SK-N-SH (cell line): Measurements from ENCODE around the gene APLP2. TPM values are rescaled to one million over a fixed set of nuclear protein-coding genes. Genes with fewer than 3 reads are reported as not detected.
A peak's percentile ranks its signal among the peaks of the same experiment; 100 is the strongest.

ENCODE experiments used
- CTCF ChIA-PET: fragments of 300-600, 350-600 bp; formaldehyde crosslinking; extraction: SDS; loops from one replicate; lab custom pipeline; 2021; lab: Yijun Ruan, JAX
- POLR2A ChIA-PET: fragments of 350-600 bp; sonication (Branson Sonifier 250); formaldehyde crosslinking; extraction: SDS; loops from one replicate; lab custom pipeline; 2020; ENCODE audit warnings: antibody characterized with exemption, inconsistent platforms; lab: Yijun Ruan, JAX
- DNase-seq: peaks from one replicate; pipeline ENCODE4 v3.0.0; 2012
- H2AFZ ChIP-seq: fragments of 200-600 bp; sonication (generic); 2 replicates; pipeline ENCODE4 v1.8.1; 2016; ENCODE audit warnings: antibody characterized with exemption, mild to moderate bottlenecking, low read depth
- H3F3A ChIP-seq: fragments of 200-600 bp; sonication (generic); replicated peaks from 2 replicates; pipeline ENCODE3; 2016; ENCODE audit warnings: antibody characterized with exemption, mild to moderate bottlenecking; ENCODE audit not compliant: insufficient read depth
- H3K27ac ChIP-seq, 2 experiments: fragments of 200-500 bp in 1 of 2; fragments of 200-600 bp in 1 of 2; sonication (Bioruptor generic) in 1 of 2; sonication (generic), shearing (Covaris generic) in 1 of 2; 2 replicates each; pipeline versions ENCODE4 v1.5.1 to v1.6.1; 2014 to 2016; ENCODE audit warnings: low read depth in 2 of 2, inconsistent platforms in 1 of 2, low read length in 1 of 2, mild to moderate bottlenecking in 1 of 2, mixed read lengths in 1 of 2
- H3K27me3 ChIP-seq: fragments of 200-600 bp; sonication (generic), shearing (Covaris generic); 2 replicates; pipeline ENCODE4 v1.6.1; 2016; ENCODE audit warnings: mixed run types; ENCODE audit not compliant: insufficient read depth
- H3K36me3 ChIP-seq, 2 experiments: fragments of 200-500 bp in 1 of 2; fragments of 200-600 bp in 1 of 2; sonication (Bioruptor generic) in 1 of 2; sonication (generic) in 1 of 2; replicated peaks in 1 of 2; 2 replicates each; pipeline versions ENCODE3 to v1.5.1; 2014 to 2016; ENCODE audit warnings: low read length in 1 of 2, mild to moderate bottlenecking in 1 of 2; ENCODE audit not compliant: insufficient read depth in 2 of 2, control insufficient read depth in 1 of 2
- H3K4me1 ChIP-seq, 2 experiments: fragments of 200-500 bp in 1 of 2; fragments of 200-600 bp in 1 of 2; sonication (Bioruptor generic) in 1 of 2; sonication (generic), shearing (Covaris generic) in 1 of 2; 2 replicates each; pipeline versions ENCODE4 v1.5.1 to v1.6.1; 2014 to 2016; ENCODE audit warnings: low read depth in 1 of 2, low read length in 1 of 2, mixed run types in 1 of 2; ENCODE audit not compliant: insufficient read depth in 2 of 2, control insufficient read depth in 1 of 2
- H3K4me2 ChIP-seq: fragments of 200-600 bp; sonication (generic), shearing (Covaris generic); 2 replicates; pipeline ENCODE4 v1.6.1; 2017; ENCODE audit warnings: mixed run types
- H3K4me3 ChIP-seq, 2 experiments: fragments of 200-500 bp in 1 of 2; fragments of 200-600 bp in 1 of 2; sonication (Bioruptor generic) in 1 of 2; sonication (generic), shearing (Covaris generic) in 1 of 2; 2 replicates each; pipeline versions ENCODE4 v1.5.1 to v1.8.1; 2014 to 2016; ENCODE audit warnings: low read depth in 2 of 2, inconsistent platforms in 1 of 2, low read length in 1 of 2, mild to moderate bottlenecking in 1 of 2, mixed read lengths in 1 of 2, moderate library complexity in 1 of 2
- H3K79me2 ChIP-seq: fragments of 200-600 bp; sonication (generic); 2 replicates; pipeline ENCODE4 v1.8.1; 2017; ENCODE audit warnings: mild to moderate bottlenecking; ENCODE audit not compliant: insufficient read depth
- H3K9ac ChIP-seq: fragments of 200-600 bp; sonication (generic); 2 replicates; pipeline ENCODE4 v1.6.1; 2017; ENCODE audit warnings: mixed run types
- H3K9me2 ChIP-seq: fragments of 200-600 bp; sonication (generic); 2 replicates; pipeline ENCODE4 v1.6.1; 2017; ENCODE audit warnings: mixed run types
- H3K9me3 ChIP-seq: fragments of 200-600 bp; sonication (generic); 2 replicates; pipeline ENCODE4 v1.6.1; 2017; ENCODE audit warnings: mixed run types, mild to moderate bottlenecking, moderate library complexity
- H4K20me1 ChIP-seq: fragments of 200-600 bp; sonication (generic); 2 replicates; pipeline ENCODE4 v1.6.1; 2017; ENCODE audit warnings: mild to moderate bottlenecking, mixed run types; ENCODE audit not compliant: insufficient read depth
- EP300 ChIP-seq, 2 experiments: IDR thresholded peaks; 2 replicates each; pipeline versions ENCODE4 v1.4.0 to v1.6.1; 2012; ENCODE audit warnings: borderline replicate concordance in 1 of 2, low read depth in 1 of 2, low read length in 1 of 2
- EZH2phosphoT487 ChIP-seq: fragments of 200-600 bp; sonication (generic); IDR thresholded peaks from 2 replicates; pipeline ENCODE4 v1.6.1; 2017; ENCODE audit warnings: low read depth, mixed run types, mild to moderate bottlenecking, antibody characterized with exemption, moderate library complexity, borderline replicate concordance
- FOSL2 ChIP-seq: IDR thresholded peaks from 2 replicates; pipeline ENCODE4 v1.4.0; 2012; ENCODE audit warnings: low read depth, mild to moderate bottlenecking, moderate library complexity, borderline replicate concordance
- GABPA ChIP-seq: IDR thresholded peaks from 2 replicates; pipeline ENCODE4 v1.4.0; 2012; ENCODE audit warnings: low read depth, mild to moderate bottlenecking
- GATA2 ChIP-seq: sonication (generic); formaldehyde crosslinking; IDR thresholded peaks from 2 replicates; pipeline ENCODE4 v1.5.0; 2020; ENCODE audit warnings: mild to moderate bottlenecking, missing genetic modification reagents
- NFIC ChIP-seq: IDR thresholded peaks from 2 replicates; pipeline ENCODE4 v1.4.0; 2012; ENCODE audit warnings: borderline replicate concordance
- RFX5 ChIP-seq: IDR thresholded peaks from 2 replicates; pipeline ENCODE4 v1.6.1; 2012; ENCODE audit warnings: mild to moderate bottlenecking, improper control_type of control experiment, low read length
- RXRA ChIP-seq: IDR thresholded peaks from 2 replicates; pipeline ENCODE4 v1.4.0; 2012; ENCODE audit warnings: low read depth, mild to moderate bottlenecking, borderline replicate concordance
- SMC3 ChIP-seq: IDR thresholded peaks from 2 replicates; pipeline ENCODE4 v1.6.1; 2012; ENCODE audit warnings: low read depth, low read length, improper control_type of control experiment
- TAF1 ChIP-seq: IDR thresholded peaks from 2 replicates; pipeline ENCODE4 v1.6.1; 2012; ENCODE audit warnings: low read depth, mild to moderate bottlenecking, low read length, moderate library complexity, borderline replicate concordance
- TCF12 ChIP-seq: IDR thresholded peaks from 2 replicates; pipeline ENCODE4 v1.4.0; 2012
- WGBS: methylation state at CpG from one replicate; pipeline ENCODE4 v1.1.6; 2017; ENCODE audit warnings: low lambda C conversion rate; 5-methylcytosine and 5-hydroxymethylcytosine counted together
- polyA plus RNA-seq, 3 experiments: library from polyadenylated mRNA; depleted of rRNA; stranded (reverse); fragments of >200 nt; gene quantifications; 2 replicates each; pipeline ENCODE4 v1.2.3, GENCODE V29; 2012
- TF ChIP-seq, protein P1 (sequence below): IDR thresholded peaks from 2 replicates; pipeline ENCODE4 v1.4.0; 2012; ENCODE audit warnings: low read depth, borderline replicate concordance
- TF ChIP-seq, protein P2 (sequence below): fragments of 200-600 bp; sonication (generic); IDR thresholded peaks from 2 replicates; pipeline ENCODE4 v1.6.1; 2017; ENCODE audit warnings: antibody characterized with exemption, mild to moderate bottlenecking, moderate library complexity

The APLP2 gene
- polyA plus RNA-seq, 1 of the 3 experiments (the other 2 are of a cell fraction) = 424 TPM

DNA sequence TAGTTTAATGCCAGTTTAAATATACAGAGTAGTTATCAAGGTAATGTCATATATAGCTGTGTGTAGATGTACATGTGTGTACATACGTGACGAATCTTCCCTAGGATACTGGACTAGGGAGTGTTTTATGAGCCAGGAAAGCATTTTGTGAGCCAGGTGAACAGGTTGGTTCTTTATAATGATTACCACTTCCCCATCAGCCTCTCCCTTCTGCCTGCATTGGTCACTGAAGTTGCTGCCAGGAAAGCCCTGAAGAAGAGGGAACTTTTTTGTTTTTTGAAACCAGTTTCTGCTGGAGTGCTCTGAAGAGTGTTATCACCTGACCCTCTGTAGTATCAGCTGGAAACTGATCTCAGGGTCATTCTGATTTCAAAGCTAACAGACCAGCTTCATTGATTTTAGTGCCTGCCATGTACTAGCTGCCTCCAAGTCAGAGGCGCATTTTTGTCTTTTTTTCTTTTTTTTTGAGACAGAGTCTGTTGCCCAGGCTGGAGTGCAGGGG lies 75.7 kb downstream of the APLP2 start:
- POLR2A ChIA-PET = no interaction called here

DNA sequence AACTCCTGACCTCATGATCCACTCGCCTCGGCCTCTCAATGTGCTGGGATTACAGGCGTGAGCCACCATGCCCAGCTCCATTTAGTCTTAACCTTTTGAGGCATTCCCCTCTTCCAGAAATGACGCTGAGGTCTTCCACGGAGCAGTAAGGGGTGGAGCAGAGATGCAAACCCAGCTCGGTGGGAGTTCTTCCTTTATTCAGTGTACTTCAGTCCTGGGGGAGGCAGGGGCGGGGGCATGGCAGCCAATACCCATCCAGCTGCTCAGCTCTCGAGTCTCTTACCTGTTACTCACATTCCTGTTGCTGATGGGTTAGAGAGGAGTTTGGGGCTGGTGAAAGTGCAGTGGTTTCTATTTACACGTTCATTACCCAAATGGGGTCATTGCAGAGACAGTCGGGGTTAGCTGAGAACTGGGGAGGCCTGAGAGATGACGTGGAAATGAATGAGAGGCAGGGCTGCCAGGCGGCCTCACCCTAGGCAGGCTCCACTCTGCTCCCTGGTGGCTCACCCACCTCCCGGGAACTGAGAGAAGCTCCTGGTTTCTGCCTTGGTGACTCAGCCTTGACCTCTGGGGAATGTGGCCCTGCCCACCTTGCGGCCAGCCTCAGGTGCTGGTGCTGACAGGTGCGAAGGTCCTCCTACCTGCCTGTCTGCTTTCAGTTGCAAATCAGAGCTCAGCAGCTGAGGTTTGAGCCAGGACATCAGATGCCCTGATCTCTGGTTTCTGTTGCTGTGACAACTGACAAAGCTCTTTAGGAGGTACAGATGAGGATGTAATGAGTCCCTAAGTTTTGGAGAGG lies 76.5 kb downstream of the APLP2 start:
- no peaks in the 10 kb centered on the region for H4K20me1 ChIP-seq

More for the DNA sequence above, 75.7 kb downstream of the APLP2 start:
- Histone ChIP-seq H4K20me1 (no peaks in the 10 kb centered on the region), H3K27me3 (no peaks in the 10 kb centered on the region), H3K27ac (no peak overlapping the region), H3K9me2 (no peaks in the 10 kb centered on the region), H3K4me1 (no peaks in the 10 kb centered on the region), H3K4me2 (no peak overlapping the region), H3K4me3 (no peak overlapping the region), H3K79me2 (no peaks in the 10 kb centered on the region), H3K9me3 (no peaks in the 10 kb centered on the region), H3K9ac (no peak overlapping the region), H3K36me3 (peaks cover 40 to 48% of the 10 kb centered on the region in 2 experiments), H2AFZ (no peak overlapping the region), H3F3A (no peaks in the 10 kb centered on the region)
- DNase-seq = no peak
- 98% methylated on average over 3 of the region's 3 CpGs for WGBS
- CTCF ChIA-PET = interaction anchor here (0.9 to 2.6 kb wide), 9 partner anchors 8 to 222 kb away, joined by 3 to 8 read pairs (median 3); no protein-coding TSS in a partner anchor
- TF ChIP-seq EP300 (IDR thresholded peaks at IDR 0.05; ENCODE audit: borderline replicate concordance in 1 of 2, low read depth in 1 of 2, low read length in 1 of 2) = no peak
- no peak for TF ChIP-seq RXRA

DNA sequence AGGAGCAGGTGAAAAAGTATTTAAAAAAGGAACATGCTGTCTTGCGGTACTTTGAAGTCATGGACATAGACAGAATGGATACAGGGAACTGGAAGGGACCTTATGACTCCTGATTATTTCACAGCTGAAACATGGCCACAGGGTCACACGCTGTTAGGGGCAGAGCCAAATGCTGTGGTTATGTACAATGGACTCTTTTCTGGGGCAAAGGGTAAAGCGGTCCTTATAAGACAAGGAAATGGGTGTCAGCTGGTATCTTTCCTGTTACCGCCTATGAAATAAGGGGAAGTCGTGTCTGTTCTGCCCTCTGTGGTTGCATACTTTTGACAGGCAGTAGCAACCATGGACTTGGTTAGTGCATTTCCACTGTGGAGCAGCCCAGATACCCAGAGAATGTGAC lies 77.1 kb downstream of the APLP2 start:
- no peak overlapping the region for H3K4me3 ChIP-seq
- ChIA-PET CTCF (interaction anchor here (0.6 to 2.6 kb wide), 6 partner anchors 9 to 265 kb away, joined by 3 to 12 read pairs (median 4); no protein-coding TSS in a partner anchor), POLR2A (no interaction called here)
- H3K4me1 ChIP-seq = no peaks in the 10 kb centered on the region
- no peak overlapping the region for H3K4me2 ChIP-seq
- no peak overlapping the region for H3K27ac ChIP-seq
- H3K9me2 ChIP-seq = no peaks in the 10 kb centered on the region
- H3K79me2 ChIP-seq = no peaks in the 10 kb centered on the region
- H3F3A ChIP-seq = peaks cover 4% of the 10 kb centered on the region
- H3K9me3 ChIP-seq = no peaks in the 10 kb centered on the region
- H3K27me3 ChIP-seq = no peaks in the 10 kb centered on the region
- no peak overlapping the region for H3K9ac ChIP-seq
- no peaks in the 10 kb centered on the region for H4K20me1 ChIP-seq
- 97% methylated on average over 4 of the region's 5 CpGs for WGBS
- no peak for DNase-seq
- H2AFZ ChIP-seq = no peak overlapping the region
- peaks cover 31 to 37% of the 10 kb centered on the region in 2 experiments for H3K36me3 ChIP-seq
- TF ChIP-seq, protein P1, sequence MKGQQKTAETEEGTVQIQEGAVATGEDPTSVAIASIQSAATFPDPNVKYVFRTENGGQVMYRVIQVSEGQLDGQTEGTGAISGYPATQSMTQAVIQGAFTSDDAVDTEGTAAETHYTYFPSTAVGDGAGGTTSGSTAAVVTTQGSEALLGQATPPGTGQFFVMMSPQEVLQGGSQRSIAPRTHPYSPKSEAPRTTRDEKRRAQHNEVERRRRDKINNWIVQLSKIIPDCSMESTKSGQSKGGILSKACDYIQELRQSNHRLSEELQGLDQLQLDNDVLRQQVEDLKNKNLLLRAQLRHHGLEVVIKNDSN = no peak
- TF ChIP-seq, protein P2, sequence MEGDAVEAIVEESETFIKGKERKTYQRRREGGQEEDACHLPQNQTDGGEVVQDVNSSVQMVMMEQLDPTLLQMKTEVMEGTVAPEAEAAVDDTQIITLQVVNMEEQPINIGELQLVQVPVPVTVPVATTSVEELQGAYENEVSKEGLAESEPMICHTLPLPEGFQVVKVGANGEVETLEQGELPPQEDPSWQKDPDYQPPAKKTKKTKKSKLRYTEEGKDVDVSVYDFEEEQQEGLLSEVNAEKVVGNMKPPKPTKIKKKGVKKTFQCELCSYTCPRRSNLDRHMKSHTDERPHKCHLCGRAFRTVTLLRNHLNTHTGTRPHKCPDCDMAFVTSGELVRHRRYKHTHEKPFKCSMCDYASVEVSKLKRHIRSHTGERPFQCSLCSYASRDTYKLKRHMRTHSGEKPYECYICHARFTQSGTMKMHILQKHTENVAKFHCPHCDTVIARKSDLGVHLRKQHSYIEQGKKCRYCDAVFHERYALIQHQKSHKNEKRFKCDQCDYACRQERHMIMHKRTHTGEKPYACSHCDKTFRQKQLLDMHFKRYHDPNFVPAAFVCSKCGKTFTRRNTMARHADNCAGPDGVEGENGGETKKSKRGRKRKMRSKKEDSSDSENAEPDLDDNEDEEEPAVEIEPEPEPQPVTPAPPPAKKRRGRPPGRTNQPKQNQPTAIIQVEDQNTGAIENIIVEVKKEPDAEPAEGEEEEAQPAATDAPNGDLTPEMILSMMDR = no peak
- TF ChIP-seq GATA2 (CRISPR knock-in tag) = no peak
- TF ChIP-seq EP300 (IDR thresholded peaks at IDR 0.05; ENCODE audit: borderline replicate concordance in 1 of 2, low read depth in 1 of 2, low read length in 1 of 2) = no peak
- no peak for TF ChIP-seq TAF1
- no peak for TF ChIP-seq RFX5
- TF ChIP-seq GABPA = no peak
- TF ChIP-seq EZH2phosphoT487 = no peak
- TF ChIP-seq TCF12 = no peak
- TF ChIP-seq FOSL2 = no peak
- TF ChIP-seq NFIC = no peak

More for the DNA sequence above, 76.5 kb downstream of the APLP2 start:
- Histone ChIP-seq H2AFZ (no peak overlapping the region), H3K27ac (no peak overlapping the region), H3K9ac (no peak overlapping the region), H3K27me3 (no peaks in the 10 kb centered on the region), H3K4me2 (no peak overlapping the region), H3K79me2 (no peaks in the 10 kb centered on the region), H3F3A (no peaks in the 10 kb centered on the region), H3K4me1 (no peaks in the 10 kb centered on the region), H3K9me3 (no peaks in the 10 kb centered on the region), H3K9me2 (no peaks in the 10 kb centered on the region), H3K36me3 (peaks cover 37 to 43% of the 10 kb centered on the region in 2 experiments), H3K4me3 (no peak overlapping the region)
- TF ChIP-seq SMC3 = peak; percentile 11; the same call in 1 of the 2 replicates
- TF ChIP-seq, protein P2 = peak; percentile 13; the same call in 1 of the 2 replicates
- TF ChIP-seq EZH2phosphoT487 = no peak
- ChIA-PET POLR2A (no interaction called here), CTCF (interaction anchor here (0.6 to 2.6 kb wide), 10 partner anchors 8 to 265 kb away, joined by 3 to 12 read pairs (median 3); no protein-coding TSS in a partner anchor)
- no peak for DNase-seq
- WGBS = 77% methylated on average over 13 of the region's 15 CpGs
